NCI-H128 (cell line): ENCODE measurements around the gene CEMIP.

Source experiments
- DNase-seq: peaks from one replicate; lab custom pipeline; 2025; ENCODE audit not compliant: unreplicated experiment; lab: John Stamatoyannopoulos, UW

The CEMIP gene

GRCh38 chr15:80780416-80781221 is 1.4 kb downstream of the CEMIP start:
- DNase-seq = no peak

- no peak for DNase-seq
Measured at GRCh38 chr15:80783260-80783659, 4.1 kb downstream of the CEMIP start.

- no peak for DNase-seq
Measured at GRCh38 chr15:80785335-80785734, 6.2 kb downstream of the CEMIP start.

GRCh38 chr15:80785811-80786354 is 6.7 kb downstream of the CEMIP start:
- DNase-seq = no peak

- no peak for DNase-seq
Measured at GRCh38 chr15:80787316-80787715, 8.1 kb downstream of the CEMIP start.

- DNase-seq = no peak
Measured at GRCh38 chr15:80788536-80788935, 9.4 kb downstream of the CEMIP start.

- no peak for DNase-seq
Measured at GRCh38 chr15:80789296-80789695, 10.1 kb downstream of the CEMIP start.

- no peak for DNase-seq
Measured at GRCh38 chr15:80789796-80790195, 10.6 kb downstream of the CEMIP start.

- no peak for DNase-seq
Measured at GRCh38 chr15:80790236-80790635, 11.1 kb downstream of the CEMIP start.

- DNase-seq = no peak
Measured at GRCh38 chr15:80791004-80791403, 11.8 kb downstream of the CEMIP start.

GRCh38 chr15:80796407-80796806 is 17.2 kb downstream of the CEMIP start:
- DNase-seq = no peak

GRCh38 chr15:80798911-80799310 is 19.7 kb downstream of the CEMIP start:
- DNase-seq = no peak

GRCh38 chr15:80800067-80800466 is 20.9 kb downstream of the CEMIP start:
- DNase-seq = no peak

- no peak for DNase-seq
Measured at GRCh38 chr15:80801891-80802680, 22.9 kb downstream of the CEMIP start.

- no peak for DNase-seq
Measured at GRCh38 chr15:80803580-80804525, 24.7 kb downstream of the CEMIP start.

- DNase-seq = no peak
Measured at GRCh38 chr15:80804970-80805495, 25.9 kb downstream of the CEMIP start.

- DNase-seq = no peak
Measured at GRCh38 chr15:80811781-80812315, 32.7 kb downstream of the CEMIP start.

- DNase-seq = no peak
Measured at GRCh38 chr15:80815106-80815505, 35.9 kb downstream of the CEMIP start.

- no peak for DNase-seq
Measured at GRCh38 chr15:80816049-80816653, 37.0 kb downstream of the CEMIP start.

GRCh38 chr15:80816936-80817335 is 37.8 kb downstream of the CEMIP start:
- DNase-seq = no peak
